DOHH2 (cell line): ENCODE results near the gene FAM186B.

Experiments
- H3F3A ChIP-seq: fragments of 200-600 bp; sonication (generic), shearing (Covaris generic); 2 replicates; pipeline ENCODE4 v1.6.0; 2016; ENCODE audit warnings: antibody characterized with exemption, mild to moderate bottlenecking; ENCODE audit not compliant: control insufficient read depth, insufficient read depth
- H3K27ac ChIP-seq: fragments of 200-600 bp; sonication (generic); 2 replicates; pipeline ENCODE4 v1.5.1; 2014; ENCODE audit warnings: low read depth, mild to moderate bottlenecking, low read length, moderate library complexity
- H3K27me3 ChIP-seq: fragments of 200-600 bp; sonication (generic); 2 replicates; pipeline ENCODE4 v1.6.1; 2014; ENCODE audit warnings: mild to moderate bottlenecking, low read length, mixed read lengths; ENCODE audit not compliant: control insufficient read depth
- H3K36me3 ChIP-seq: fragments of 200-600 bp; sonication (generic); 2 replicates; pipeline ENCODE4 v1.6.1; 2014; ENCODE audit warnings: mild to moderate bottlenecking, low read length, moderate library complexity, mixed read lengths; ENCODE audit not compliant: control insufficient read depth
- H3K4me1 ChIP-seq: fragments of 200-600 bp; sonication (generic); 2 replicates; pipeline ENCODE4 v1.6.1; 2014; ENCODE audit warnings: mild to moderate bottlenecking, low read length, mixed read lengths; ENCODE audit not compliant: control insufficient read depth
- H3K4me2 ChIP-seq: fragments of 200-600 bp; sonication (generic); 2 replicates; pipeline ENCODE4 v1.6.0; 2014; ENCODE audit warnings: mild to moderate bottlenecking, low read length, moderate library complexity
- H3K4me3 ChIP-seq: fragments of 200-600 bp; sonication (generic); 2 replicates; pipeline ENCODE4 v1.5.1; 2014; ENCODE audit warnings: mild to moderate bottlenecking, low read length, mixed read lengths
- H3K79me2 ChIP-seq: fragments of 200-600 bp; sonication (generic); 2 replicates; pipeline ENCODE4 v1.6.1; 2014; ENCODE audit warnings: mild to moderate bottlenecking, low read length, mixed read lengths; ENCODE audit not compliant: control insufficient read depth
- H3K9me2 ChIP-seq: fragments of 200-600 bp; sonication (generic); replicated peaks from 2 replicates; pipeline ENCODE4 v1.6.1; 2014; ENCODE audit warnings: mild to moderate bottlenecking, low read length, mixed read lengths; ENCODE audit not compliant: control insufficient read depth
- H3K9me3 ChIP-seq: fragments of 200-600 bp; sonication (generic); 2 replicates; pipeline ENCODE4 v1.6.1; 2014; ENCODE audit warnings: antibody characterized with exemption, low read length, mixed read lengths; ENCODE audit not compliant: control insufficient read depth, insufficient read depth
- H4K20me1 ChIP-seq: fragments of 200-600 bp; sonication (generic); 2 replicates; pipeline ENCODE4 v1.6.0; 2014; ENCODE audit warnings: low read depth, mild to moderate bottlenecking, antibody characterized with exemption, low read length, moderate library complexity; ENCODE audit not compliant: control insufficient read depth, insufficient read depth
- EZH2phosphoT487 ChIP-seq: fragments of 200-600 bp; sonication (generic); IDR thresholded peaks from 2 replicates; pipeline ENCODE4 v1.6.1; 2017; ENCODE audit warnings: borderline replicate concordance, mild to moderate bottlenecking, antibody characterized with exemption, low read length, moderate library complexity, mixed read lengths
- TF ChIP-seq, protein P1 (sequence below): fragments of 200-600 bp; sonication (generic); IDR thresholded peaks from one replicate; pipeline ENCODE4 v1.5.1; 2014; ENCODE audit warnings: antibody characterized with exemption, mild to moderate bottlenecking, low read depth, low read length; ENCODE audit not compliant: poor library complexity, severe bottlenecking

FAM186B gene

DNA sequence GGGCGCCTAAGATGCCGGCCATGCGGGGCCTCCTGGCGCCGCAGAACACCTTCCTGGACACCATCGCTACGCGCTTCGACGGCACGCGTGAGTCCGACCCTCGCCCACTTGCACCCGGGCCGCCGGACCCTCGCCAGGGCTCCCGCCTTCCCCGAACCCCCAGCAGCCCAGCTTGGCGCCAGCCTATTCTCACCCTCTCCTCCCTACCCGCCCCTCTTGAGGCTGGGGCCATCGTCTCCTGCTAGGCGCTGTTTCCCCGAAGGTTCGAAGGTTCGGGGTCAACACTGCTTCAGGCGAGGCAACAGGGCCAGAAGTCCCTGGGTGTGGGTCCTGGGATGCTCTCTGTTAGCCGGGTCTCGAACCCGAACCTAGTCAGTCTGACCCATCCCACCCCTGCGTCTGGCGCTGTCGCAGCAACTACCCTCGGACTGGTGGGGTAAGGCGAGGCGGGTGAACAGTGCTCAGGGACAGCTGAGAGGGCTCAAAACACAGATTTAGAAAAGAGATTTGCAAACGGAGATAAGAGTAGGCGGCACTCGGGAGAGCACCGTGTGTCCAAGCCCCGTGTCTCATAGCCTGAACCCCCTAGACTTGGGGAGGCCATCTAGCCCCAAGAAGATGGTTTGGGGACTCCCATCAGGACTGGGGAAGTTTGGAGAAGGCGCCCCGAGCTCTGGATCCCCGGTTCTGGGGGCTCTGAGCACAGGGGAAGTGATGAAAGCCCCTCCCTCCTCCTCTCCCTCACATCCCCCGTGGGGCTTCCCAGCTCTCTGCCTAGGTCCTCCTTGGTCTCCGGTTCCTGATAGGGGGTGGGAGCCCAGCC lies 65.8 kb downstream of the FAM186B start:
- H3F3A ChIP-seq = peaks cover 21% of the 10 kb centered on the region
- no peaks in the 10 kb centered on the region for H3K36me3 ChIP-seq
- peaks cover 61% of the 10 kb centered on the region for H3K4me1 ChIP-seq
- TF ChIP-seq EZH2phosphoT487 = no peak
- TF ChIP-seq, protein P1, sequence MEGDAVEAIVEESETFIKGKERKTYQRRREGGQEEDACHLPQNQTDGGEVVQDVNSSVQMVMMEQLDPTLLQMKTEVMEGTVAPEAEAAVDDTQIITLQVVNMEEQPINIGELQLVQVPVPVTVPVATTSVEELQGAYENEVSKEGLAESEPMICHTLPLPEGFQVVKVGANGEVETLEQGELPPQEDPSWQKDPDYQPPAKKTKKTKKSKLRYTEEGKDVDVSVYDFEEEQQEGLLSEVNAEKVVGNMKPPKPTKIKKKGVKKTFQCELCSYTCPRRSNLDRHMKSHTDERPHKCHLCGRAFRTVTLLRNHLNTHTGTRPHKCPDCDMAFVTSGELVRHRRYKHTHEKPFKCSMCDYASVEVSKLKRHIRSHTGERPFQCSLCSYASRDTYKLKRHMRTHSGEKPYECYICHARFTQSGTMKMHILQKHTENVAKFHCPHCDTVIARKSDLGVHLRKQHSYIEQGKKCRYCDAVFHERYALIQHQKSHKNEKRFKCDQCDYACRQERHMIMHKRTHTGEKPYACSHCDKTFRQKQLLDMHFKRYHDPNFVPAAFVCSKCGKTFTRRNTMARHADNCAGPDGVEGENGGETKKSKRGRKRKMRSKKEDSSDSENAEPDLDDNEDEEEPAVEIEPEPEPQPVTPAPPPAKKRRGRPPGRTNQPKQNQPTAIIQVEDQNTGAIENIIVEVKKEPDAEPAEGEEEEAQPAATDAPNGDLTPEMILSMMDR = no peak
- H3K27ac ChIP-seq = no peak overlapping the region
- no peaks in the 10 kb centered on the region for H3K9me2 ChIP-seq
- H3K9me3 ChIP-seq = no peaks in the 10 kb centered on the region
- H3K27me3 ChIP-seq = peaks cover 10% of the 10 kb centered on the region
- peak overlapping the region; percentile 19; the same call in 1 of the 2 replicates for H3K4me3 ChIP-seq
- H3K4me2 ChIP-seq = peak overlapping the region; percentile 50
- no peaks in the 10 kb centered on the region for H3K79me2 ChIP-seq
- H4K20me1 ChIP-seq = no peaks in the 10 kb centered on the region

DNA sequence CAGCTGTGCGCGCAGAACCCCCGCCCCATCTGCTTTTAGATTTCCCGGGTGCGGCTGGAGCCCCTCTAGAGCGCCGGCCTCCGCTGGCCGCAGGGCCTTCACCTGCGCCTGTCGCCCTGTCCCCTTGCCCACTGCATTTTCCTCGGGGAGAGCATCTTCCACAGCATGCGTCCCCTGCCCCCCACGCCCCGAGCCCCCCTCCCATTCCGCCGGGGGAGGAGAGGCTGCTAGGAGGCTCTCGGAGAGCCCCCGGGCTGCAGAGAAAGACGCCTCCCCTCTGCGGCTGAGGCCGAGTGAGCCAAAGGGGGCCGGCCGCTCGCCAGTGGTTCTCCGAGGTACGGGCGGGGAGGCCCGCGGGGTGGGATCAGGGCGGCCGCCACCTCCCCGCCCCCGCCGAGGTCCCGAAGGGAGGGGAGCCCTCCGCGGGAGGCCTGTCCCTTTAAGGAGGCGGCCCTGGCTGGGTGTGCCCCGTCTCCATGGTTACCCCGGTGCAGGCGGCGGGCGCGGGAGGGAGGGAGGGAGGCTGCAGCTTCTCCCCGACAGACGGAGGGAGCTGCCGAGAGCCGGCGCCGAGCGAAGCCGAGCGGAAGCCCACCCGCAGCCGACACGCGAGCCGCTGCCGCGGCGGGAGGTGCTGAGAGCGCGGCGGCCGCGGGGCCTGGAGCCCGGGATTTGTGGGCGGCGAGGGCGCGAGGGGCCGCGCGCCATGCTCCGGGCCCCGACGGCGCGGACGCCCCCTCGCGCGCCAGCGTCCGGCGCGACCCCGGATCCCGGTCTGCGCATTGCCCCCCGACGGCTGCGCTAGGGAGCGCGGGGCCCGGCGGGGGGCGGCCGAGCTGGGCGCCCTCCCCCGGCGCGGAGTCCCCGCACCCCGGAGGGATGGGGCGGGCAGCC lies 66.7 kb downstream of the FAM186B start, which contains the start of gene KCNH3:
KCNH3 (plus strand) TSS at position 521 of the 894 bp plus-strand sequence. CDS start 387 bp downstream, outside the sequence.
- H3F3A ChIP-seq = peaks cover 21% of the 10 kb centered on the region
- H3K9me3 ChIP-seq = no peaks in the 10 kb centered on the region
- TF ChIP-seq, protein P1 = no peak
- no peak for TF ChIP-seq EZH2phosphoT487
- H3K9me2 ChIP-seq = no peaks in the 10 kb centered on the region
- peak within 1 kb of the TSS; percentile 72 for H3K4me2 ChIP-seq
- no peaks in the 10 kb centered on the region for H3K36me3 ChIP-seq
- H3K27me3 ChIP-seq = peaks cover 10% of the 10 kb centered on the region
- H3K79me2 ChIP-seq = no peaks in the 10 kb centered on the region
- H4K20me1 ChIP-seq = no peaks in the 10 kb centered on the region
- H3K4me3 ChIP-seq = peak within 1 kb of the TSS; percentile 72
- H3K27ac ChIP-seq = peak within 1 kb of the TSS; percentile 80
- peaks cover 56% of the 10 kb centered on the region for H3K4me1 ChIP-seq

DNA sequence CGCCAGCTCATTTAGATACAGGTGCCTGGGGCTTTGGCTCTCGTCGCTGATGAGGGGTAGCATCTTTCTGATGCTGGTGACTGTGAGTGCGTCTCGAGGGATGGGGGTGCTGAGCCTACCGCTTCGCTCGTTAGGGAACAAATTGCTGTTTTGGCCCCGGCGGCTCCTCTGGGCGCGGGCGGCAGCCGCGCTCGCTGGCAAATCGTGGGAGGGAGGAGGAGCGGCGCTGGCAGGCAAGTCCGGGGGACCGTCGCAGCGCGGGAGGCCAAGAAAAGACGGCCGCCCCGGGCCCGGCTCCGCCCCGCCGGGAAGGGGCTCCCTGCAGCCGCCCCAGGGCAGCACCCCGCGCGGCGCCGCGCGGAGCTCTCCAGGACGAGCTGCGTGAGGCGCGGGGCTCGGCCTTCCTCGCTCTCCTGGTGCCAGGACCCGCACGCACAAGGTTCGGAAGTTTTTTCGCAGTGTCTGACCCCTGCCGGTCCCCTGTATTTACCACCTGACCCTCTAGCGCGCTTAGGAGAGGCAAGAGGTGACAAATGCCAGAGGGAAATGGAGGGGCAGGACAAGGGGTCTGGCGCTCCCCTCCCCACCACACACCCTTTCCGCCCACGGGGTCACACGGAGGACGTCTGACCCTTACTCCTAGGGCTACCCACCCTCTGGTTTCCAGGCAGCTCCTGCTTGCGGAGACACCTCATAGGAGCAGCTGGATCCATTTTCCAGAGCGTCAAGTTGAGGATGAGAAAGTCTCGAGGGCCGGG lies 67.5 kb downstream of the FAM186B start:
- Histone ChIP-seq H3K79me2 (no peaks in the 10 kb centered on the region), H3K9me2 (no peaks in the 10 kb centered on the region), H3F3A (peaks cover 21% of the 10 kb centered on the region), H3K27me3 (peaks cover 10% of the 10 kb centered on the region), H3K36me3 (no peaks in the 10 kb centered on the region), H4K20me1 (no peaks in the 10 kb centered on the region), H3K27ac (peak overlapping the region; percentile 80), H3K9me3 (no peaks in the 10 kb centered on the region), H3K4me1 (peaks cover 50% of the 10 kb centered on the region), H3K4me3 (peak overlapping the region; percentile 72), H3K4me2 (peak overlapping the region; percentile 72)
- no peak for TF ChIP-seq EZH2phosphoT487
- TF ChIP-seq, protein P1 = no peak
